OCI-M2 (cell line): ENCODE measurements around the gene AAGAB.

Experiments used
- DNase-seq: peaks from one replicate; lab custom pipeline; 2025; ENCODE audit not compliant: unreplicated experiment; lab: John Stamatoyannopoulos, UW

AAGAB gene

GRCh38 chr15:67174446-67174845 is 80.0 kb downstream of the AAGAB start:
- DNase-seq = no peak

- DNase-seq = no peak
These were observed 80.7 kb downstream of the AAGAB start for GRCh38 chr15:67173786-67174185.

GRCh38 chr15:67173005-67173404 is 81.5 kb downstream of the AAGAB start:
- DNase-seq = no peak

- DNase-seq = no peak
These were observed 82.3 kb downstream of the AAGAB start for GRCh38 chr15:67172172-67172571.

GRCh38 chr15:67171471-67171870 is 83.0 kb downstream of the AAGAB start:
- DNase-seq = no peak

- DNase-seq = no peak
These were observed 84.1 kb downstream of the AAGAB start for GRCh38 chr15:67170143-67170925.

- DNase-seq = no peak
These were observed 85.8 kb downstream of the AAGAB start for GRCh38 chr15:67168694-67169093.

GRCh38 chr15:67167091-67167490 is 87.4 kb downstream of the AAGAB start:
- DNase-seq = no peak

GRCh38 chr15:67166280-67167009 is 88.0 kb downstream of the AAGAB start:
- no peak for DNase-seq

- no peak for DNase-seq
These were observed 88.9 kb downstream of the AAGAB start for GRCh38 chr15:67165254-67166253.

- no peak for DNase-seq
These were observed 89.6 kb downstream of the AAGAB start for GRCh38 chr15:67164811-67165253.

- DNase-seq = no peak
These were observed 90.1 kb downstream of the AAGAB start for GRCh38 chr15:67164401-67164791.

GRCh38 chr15:67163180-67163579 is 91.3 kb downstream of the AAGAB start:
- DNase-seq = no peak

GRCh38 chr15:67161881-67162280 is 92.6 kb downstream of the AAGAB start:
- no peak for DNase-seq

GRCh38 chr15:67161412-67161811 is 93.0 kb downstream of the AAGAB start:
- no peak for DNase-seq

- DNase-seq = no peak
These were observed 96.1 kb downstream of the AAGAB start for GRCh38 chr15:67158367-67158766.

- no peak for DNase-seq
These were observed 96.8 kb downstream of the AAGAB start for GRCh38 chr15:67157521-67158252.

GRCh38 chr15:67156834-67157233 is 97.6 kb downstream of the AAGAB start:
- no peak for DNase-seq

- DNase-seq = no peak
These were observed 98.0 kb downstream of the AAGAB start for GRCh38 chr15:67156426-67156825.

GRCh38 chr15:67154249-67154648 is 100.2 kb downstream of the AAGAB start:
- no peak for DNase-seq
